Measurements from ENCODE around the gene AGTRAP.

GRCh38 chr1:11794446-11795237, 58.7 kb downstream of the AGTRAP start:
- TF ChIP-seq CTCF (conservative IDR thresholded peaks at IDR 0.05; ENCODE audit: low read depth, low read length): no peak
- TF ChIP-seq EZH2 (IDR thresholded peaks at IDR 0.05; ENCODE audit: borderline replicate concordance, low read depth, low read length, poor library complexity, severe bottlenecking): no peak
